ENCODE data around the gene RESP18. TPM values are rescaled to one million over a fixed set of nuclear protein-coding genes. Genes with fewer than 3 reads are reported as not detected.
"Not testable (repeated sequence)": the region's sequence is repeated elsewhere in the genome, so short reads cannot be mapped to it uniquely, and the experiment has no call there.

RESP18 gene
- total RNA-seq, 1 donor from 2014 or later = not detected

DNA sequence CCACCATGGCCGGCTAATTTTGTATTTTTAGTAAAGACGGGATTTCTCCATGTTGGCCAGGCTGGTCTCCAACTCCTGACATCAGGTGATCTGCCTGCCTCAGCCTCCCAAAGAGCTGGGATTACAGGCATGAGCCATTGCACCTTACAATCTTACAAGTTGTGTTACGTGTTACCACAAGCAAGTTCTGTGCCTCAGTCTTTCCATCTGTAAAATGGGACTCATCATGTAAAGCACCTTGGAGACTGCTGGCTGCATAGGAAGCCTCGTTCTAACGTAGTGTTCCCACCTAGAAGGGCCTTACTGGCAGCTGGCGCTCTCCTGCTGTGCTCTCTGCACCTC lies 43.4 kb downstream of the RESP18 start:
- Histone ChIP-seq H3K4me3 (no peak overlapping the region), H4K20me1 (ENCODE audit: low read depth) (no peaks in the 10 kb centered on the region), H3K4me2 (no peak overlapping the region), H3K27me3 (peaks cover 10% of the 10 kb centered on the region), H3K79me2 (ENCODE audit: low read depth) (no peaks in the 10 kb centered on the region), H3K36me3 (no peaks in the 10 kb centered on the region), H3K4me1 (peaks cover 8% of the 10 kb centered on the region), H3K27ac (no peak overlapping the region), H3K9me3 (ENCODE audit: low read depth) (no peaks in the 10 kb centered on the region), H3F3A (ENCODE audit: low read depth) (no peaks in the 10 kb centered on the region), H2AFZ (replicated peaks) (no peak overlapping the region), H3K9ac (no peak overlapping the region)
- no peak for TF ChIP-seq EZH2phosphoT487 (IDR thresholded peaks at IDR 0.05)
- TF ChIP-seq, protein P1, sequence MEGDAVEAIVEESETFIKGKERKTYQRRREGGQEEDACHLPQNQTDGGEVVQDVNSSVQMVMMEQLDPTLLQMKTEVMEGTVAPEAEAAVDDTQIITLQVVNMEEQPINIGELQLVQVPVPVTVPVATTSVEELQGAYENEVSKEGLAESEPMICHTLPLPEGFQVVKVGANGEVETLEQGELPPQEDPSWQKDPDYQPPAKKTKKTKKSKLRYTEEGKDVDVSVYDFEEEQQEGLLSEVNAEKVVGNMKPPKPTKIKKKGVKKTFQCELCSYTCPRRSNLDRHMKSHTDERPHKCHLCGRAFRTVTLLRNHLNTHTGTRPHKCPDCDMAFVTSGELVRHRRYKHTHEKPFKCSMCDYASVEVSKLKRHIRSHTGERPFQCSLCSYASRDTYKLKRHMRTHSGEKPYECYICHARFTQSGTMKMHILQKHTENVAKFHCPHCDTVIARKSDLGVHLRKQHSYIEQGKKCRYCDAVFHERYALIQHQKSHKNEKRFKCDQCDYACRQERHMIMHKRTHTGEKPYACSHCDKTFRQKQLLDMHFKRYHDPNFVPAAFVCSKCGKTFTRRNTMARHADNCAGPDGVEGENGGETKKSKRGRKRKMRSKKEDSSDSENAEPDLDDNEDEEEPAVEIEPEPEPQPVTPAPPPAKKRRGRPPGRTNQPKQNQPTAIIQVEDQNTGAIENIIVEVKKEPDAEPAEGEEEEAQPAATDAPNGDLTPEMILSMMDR (IDR thresholded peaks at IDR 0.05) = no peak
- no peak for TF ChIP-seq EZH2 (IDR thresholded peaks at IDR 0.05)
- DNase-seq (ENCODE audit: low spot score) = no peak
- Mint-ChIP-seq H3K4me1 (peaks cover 13% of the 10 kb centered on the region), H3K27ac (peak overlapping the region; percentile 57), H3K27me3 (ENCODE audit: insufficient read depth, low read depth) (peaks cover 7% of the 10 kb centered on the region), H3K9me3 (no peaks in the 10 kb centered on the region), H3K4me3 (no peak overlapping the region), H3K36me3 (no peaks in the 10 kb centered on the region)

DNA sequence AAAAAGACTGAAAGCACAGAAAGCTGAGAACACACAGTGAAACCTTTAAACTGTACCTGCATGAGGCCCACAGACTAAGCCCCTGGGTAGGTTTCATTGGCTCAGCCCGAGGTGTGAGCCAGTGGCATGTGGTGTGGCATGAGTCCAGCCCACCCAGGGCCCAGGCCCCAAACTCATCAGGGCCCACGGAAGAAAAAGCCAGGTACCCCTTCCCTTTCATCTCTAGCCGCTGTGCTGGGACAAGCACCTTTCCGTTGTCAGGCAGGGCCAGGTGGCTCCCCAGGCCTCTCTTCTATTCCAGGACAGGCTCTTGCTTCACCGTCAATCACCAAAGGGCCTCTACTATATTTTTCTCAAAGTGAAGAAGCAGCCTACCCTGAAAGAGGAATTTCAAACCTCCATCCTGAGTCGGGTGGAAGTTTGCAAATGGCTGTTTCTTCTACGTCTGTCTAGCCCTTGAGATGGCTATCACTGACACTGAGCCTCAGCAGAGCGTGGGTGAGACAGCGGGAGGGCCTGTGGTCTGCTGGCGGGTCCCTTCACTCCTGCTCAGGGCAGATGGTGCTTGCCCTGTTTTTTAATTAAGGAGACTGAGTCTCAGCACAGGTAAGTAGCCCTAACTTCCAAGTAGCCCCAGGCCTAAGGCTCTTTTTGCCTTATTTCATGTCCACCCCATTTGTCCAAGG lies 44.8 kb downstream of the RESP18 start:
- H3K4me2 ChIP-seq = no peak overlapping the region
- H3K79me2 ChIP-seq (ENCODE audit: low read depth) = no peaks in the 10 kb centered on the region
- peaks cover 4% of the 10 kb centered on the region for H3K4me1 Mint-ChIP-seq
- H3K27ac ChIP-seq = no peak overlapping the region
- no peaks in the 10 kb centered on the region for H3F3A ChIP-seq (ENCODE audit: low read depth)
- DNase-seq (ENCODE audit: low spot score) = no peak
- no peak overlapping the region for H3K27ac Mint-ChIP-seq
- no peaks in the 10 kb centered on the region for H3K9me3 ChIP-seq (ENCODE audit: low read depth)
- no peaks in the 10 kb centered on the region for H3K36me3 ChIP-seq
- peaks cover 4% of the 10 kb centered on the region for H3K36me3 Mint-ChIP-seq
- no peak for TF ChIP-seq EZH2 (IDR thresholded peaks at IDR 0.05)
- TF ChIP-seq, protein P1 (IDR thresholded peaks at IDR 0.05) = no peak
- no peak for TF ChIP-seq EZH2phosphoT487 (IDR thresholded peaks at IDR 0.05)
- no peak overlapping the region for H3K4me3 ChIP-seq
- peak overlapping the region; percentile 46 for H3K4me3 Mint-ChIP-seq
- H3K9ac ChIP-seq = no peak overlapping the region
- peaks cover 9% of the 10 kb centered on the region for H3K27me3 Mint-ChIP-seq (ENCODE audit: insufficient read depth, low read depth)
- H3K4me1 ChIP-seq = peaks cover 5% of the 10 kb centered on the region
- H4K20me1 ChIP-seq (ENCODE audit: low read depth) = no peaks in the 10 kb centered on the region
- H3K27me3 ChIP-seq = no peaks in the 10 kb centered on the region
- no peaks in the 10 kb centered on the region for H3K9me3 Mint-ChIP-seq
- H2AFZ ChIP-seq (replicated peaks) = no peak overlapping the region

- not testable (repeated sequence) for H4K20me1 ChIP-seq (ENCODE audit: low read depth); H3K9me3 Mint-ChIP-seq; H3K9me3 ChIP-seq (ENCODE audit: low read depth)
Measured at GRCh38 chr2:219287116-219287440, 45.5 kb downstream of the RESP18 start.

DNA sequence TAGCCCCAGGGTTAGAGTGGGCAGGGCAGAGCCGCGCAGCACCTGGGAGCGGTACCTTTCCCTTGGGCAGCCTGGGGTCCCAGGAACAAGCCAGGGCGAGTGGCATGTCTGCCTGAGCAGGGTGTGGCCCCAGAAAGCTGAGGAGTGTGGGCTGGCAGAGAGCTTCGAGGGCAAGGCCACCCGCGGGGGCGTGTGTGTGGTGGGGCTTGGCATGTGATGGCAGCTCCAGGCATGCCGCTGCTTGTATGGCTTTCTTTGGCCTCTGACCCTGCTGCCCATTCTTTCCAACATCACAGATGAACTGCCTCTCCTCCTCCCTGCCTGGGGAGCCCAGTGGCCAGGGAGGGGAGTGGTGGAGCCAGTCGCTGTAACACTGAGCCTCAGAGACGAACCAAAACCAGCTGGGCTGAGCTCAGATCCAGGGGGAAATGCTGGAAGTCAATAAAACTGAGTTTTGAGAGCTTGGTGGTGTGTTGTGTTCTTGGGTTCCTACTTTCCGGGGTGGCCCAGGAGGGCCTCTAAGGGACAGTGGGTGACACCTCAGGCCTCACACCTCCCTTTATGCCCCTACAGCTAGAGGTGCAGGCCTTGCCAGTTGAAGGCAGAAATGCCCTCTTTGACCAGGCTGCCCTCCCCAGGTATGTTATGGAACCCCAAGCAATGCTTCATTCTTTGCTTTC lies 46.0 kb downstream of the RESP18 start:
- peak overlapping the region; percentile 22 for H3K4me3 Mint-ChIP-seq
- no peak overlapping the region for H3K4me2 ChIP-seq

More at GRCh38 chr2:219287116-219287440, 45.5 kb downstream of the RESP18 start:
- H3K36me3 ChIP-seq; H3K4me3 ChIP-seq; H3K27ac Mint-ChIP-seq; H3K27me3 Mint-ChIP-seq (ENCODE audit: insufficient read depth, low read depth); H3K4me1 ChIP-seq; H3F3A ChIP-seq (ENCODE audit: low read depth); H3K4me1 Mint-ChIP-seq; H3K9ac ChIP-seq; H3K36me3 Mint-ChIP-seq; H3K27ac ChIP-seq; DNase-seq (ENCODE audit: low spot score); H3K4me2 ChIP-seq; H2AFZ ChIP-seq (replicated peaks); H3K27me3 ChIP-seq; H3K79me2 ChIP-seq (ENCODE audit: low read depth): not testable (repeated sequence)
- H3K4me3 Mint-ChIP-seq = peak overlapping the region; percentile 46

More for the DNA sequence above, 46.0 kb downstream of the RESP18 start:
- Mint-ChIP-seq H3K9me3 (no peaks in the 10 kb centered on the region), H3K36me3 (peaks cover 7% of the 10 kb centered on the region), H3K27ac (no peak overlapping the region), H3K27me3 (ENCODE audit: insufficient read depth, low read depth) (peaks cover 9% of the 10 kb centered on the region), H3K4me1 (peaks cover 4% of the 10 kb centered on the region)
- Histone ChIP-seq H3F3A (ENCODE audit: low read depth) (no peaks in the 10 kb centered on the region), H3K27ac (no peak overlapping the region), H3K36me3 (no peaks in the 10 kb centered on the region), H3K27me3 (no peaks in the 10 kb centered on the region), H3K4me3 (no peak overlapping the region), H4K20me1 (ENCODE audit: low read depth) (no peaks in the 10 kb centered on the region), H3K9me3 (ENCODE audit: low read depth) (no peaks in the 10 kb centered on the region), H3K79me2 (ENCODE audit: low read depth) (no peaks in the 10 kb centered on the region), H3K4me1 (peaks cover 5% of the 10 kb centered on the region), H3K9ac (no peak overlapping the region), H2AFZ (replicated peaks) (no peak overlapping the region)
- no peak for TF ChIP-seq EZH2phosphoT487 (IDR thresholded peaks at IDR 0.05)
- TF ChIP-seq, protein P1 (IDR thresholded peaks at IDR 0.05) = no peak
- TF ChIP-seq EZH2 (IDR thresholded peaks at IDR 0.05) = no peak
- DNase-seq (ENCODE audit: low spot score) = no peak

All from neural progenitor cell (in vitro differentiated cells).